ENCODE measurements around the gene PSMB11. TPM values are rescaled to one million over a fixed set of nuclear protein-coding genes. Genes with fewer than 3 reads are reported as not detected.

The PSMB11 gene
- total and polyA plus RNA-seq, 2 donors (not counting 1 experiment from before 2014, with no cell fraction given): not detected

DNA sequence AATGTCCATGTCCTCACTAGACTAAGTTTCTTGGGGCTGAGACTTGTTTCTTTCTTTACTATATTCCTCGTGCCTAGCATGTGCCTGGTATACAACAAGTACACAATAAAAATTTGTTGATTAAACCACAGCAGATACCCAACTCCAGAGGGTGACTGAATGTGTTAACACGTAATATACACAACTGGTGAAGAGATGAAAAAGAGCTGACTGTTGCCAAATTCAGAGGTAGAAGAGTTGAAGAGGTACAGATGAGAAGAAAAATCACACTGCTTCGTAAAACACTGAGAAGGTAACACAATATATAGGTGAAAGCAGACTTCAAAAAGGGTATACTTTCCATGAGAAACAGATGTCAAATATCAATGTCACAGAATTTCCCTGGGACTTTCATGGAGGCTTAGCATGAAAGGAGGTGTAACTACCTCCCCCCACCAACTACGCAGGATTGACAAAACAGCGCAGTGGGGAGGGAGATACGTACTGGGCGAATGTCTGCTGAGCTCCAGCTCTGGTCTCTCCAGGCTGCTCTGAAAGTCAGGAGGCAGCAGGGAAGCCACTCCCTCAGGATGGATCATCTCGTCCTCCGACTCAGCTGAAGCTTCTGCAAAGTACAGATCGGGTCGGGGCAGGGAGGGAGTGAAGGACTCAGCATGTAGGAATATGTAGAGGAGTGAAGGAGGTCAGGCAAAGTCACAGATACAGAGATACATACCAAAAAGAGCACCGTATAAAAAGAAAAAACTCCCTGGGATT, 47.7 kb downstream of the PSMB11 start:
- WGBS (ENCODE audit: insufficient coverage): 100% methylated on average over 5 of the region's 12 CpGs
- H3K4me1 Mint-ChIP-seq: peaks cover 14% of the 10 kb centered on the region
- no peaks in the 10 kb centered on the region for H3K27me3 Mint-ChIP-seq
- ATAC-seq (ENCODE audit: low read depth): no peak
- Histone ChIP-seq H3K79me2 (ENCODE audit: control insufficient read depth, insufficient read depth, low read length) (peaks cover 63% of the 10 kb centered on the region), H4K20me1 (ENCODE audit: control insufficient read depth, insufficient read depth, low read length, poor library complexity, severe bottlenecking) (peaks cover 64% of the 10 kb centered on the region), H3K9me3 (ENCODE audit: control extremely low read depth in 1 of 3, control insufficient read depth in 2 of 3, insufficient read depth in 1 of 3, low read length in 2 of 3) (no peaks in the 10 kb centered on the region), H3K27me3 (replicated peaks in 1 of 4; ENCODE audit: control extremely low read depth in 1 of 4, control insufficient read depth in 3 of 4, insufficient read depth in 4 of 4, low read length in 3 of 4) (no peaks in the 10 kb centered on the region), H3K4me2 (replicated peaks; ENCODE audit: low read depth, low read length, poor library complexity, severe bottlenecking) (no peak overlapping the region), H3K27ac (ENCODE audit: low read length in 2 of 2) (no peak overlapping the region), H3K4me3 (ENCODE audit: control extremely low read depth in 1 of 5, extremely low read depth in 1 of 5, insufficient read depth in 1 of 5, low read depth in 2 of 5, low read length in 4 of 5) (no peak overlapping the region), H3K4me1 (ENCODE audit: control insufficient read depth in 2 of 2, insufficient read depth in 2 of 2, low read length in 2 of 2) (peaks cover 12 to 13% of the 10 kb centered on the region in 2 donors), H3K36me3 (replicated peaks in 1 of 2; ENCODE audit: control extremely low read depth in 1 of 2, control insufficient read depth in 1 of 2, extremely low read depth in 1 of 2, insufficient read depth in 2 of 2, low read length in 1 of 2) (peaks cover 10 to 80% of the 10 kb centered on the region in 2 experiments), H3K9ac (ENCODE audit: low read length) (no peak overlapping the region), H2AFZ (ENCODE audit: insufficient read depth, low read depth, low read length, poor library complexity, severe bottlenecking) (no peak overlapping the region)
- H3K27ac Mint-ChIP-seq: no peak overlapping the region
- no peak overlapping the region for H3K4me3 Mint-ChIP-seq
- intact Hi-C loops (cut with micrococcal nuclease): loop anchor here (5.0 to 10.0 kb wide), 5 partner anchors 32 to 1825 kb away; partner anchors contain the start of genes CDH24, EMC9, HNRNPC and PSME2
- ChIA-PET POLR2A (interaction anchor here (0.6 kb wide), 1 partner anchor 1061 kb away, joined by 13 read pairs; no protein-coding TSS in a partner anchor), CTCF (interaction anchor here (0.8 to 3.7 kb wide), 4 partner anchors 13 to 115 kb away, joined by 3 to 29 read pairs (median 6); no protein-coding TSS in a partner anchor)
- H3K9me3 Mint-ChIP-seq (ENCODE audit: insufficient read depth): no peaks in the 10 kb centered on the region
- no peak for DNase-seq
- TF ChIP-seq, protein P1, sequence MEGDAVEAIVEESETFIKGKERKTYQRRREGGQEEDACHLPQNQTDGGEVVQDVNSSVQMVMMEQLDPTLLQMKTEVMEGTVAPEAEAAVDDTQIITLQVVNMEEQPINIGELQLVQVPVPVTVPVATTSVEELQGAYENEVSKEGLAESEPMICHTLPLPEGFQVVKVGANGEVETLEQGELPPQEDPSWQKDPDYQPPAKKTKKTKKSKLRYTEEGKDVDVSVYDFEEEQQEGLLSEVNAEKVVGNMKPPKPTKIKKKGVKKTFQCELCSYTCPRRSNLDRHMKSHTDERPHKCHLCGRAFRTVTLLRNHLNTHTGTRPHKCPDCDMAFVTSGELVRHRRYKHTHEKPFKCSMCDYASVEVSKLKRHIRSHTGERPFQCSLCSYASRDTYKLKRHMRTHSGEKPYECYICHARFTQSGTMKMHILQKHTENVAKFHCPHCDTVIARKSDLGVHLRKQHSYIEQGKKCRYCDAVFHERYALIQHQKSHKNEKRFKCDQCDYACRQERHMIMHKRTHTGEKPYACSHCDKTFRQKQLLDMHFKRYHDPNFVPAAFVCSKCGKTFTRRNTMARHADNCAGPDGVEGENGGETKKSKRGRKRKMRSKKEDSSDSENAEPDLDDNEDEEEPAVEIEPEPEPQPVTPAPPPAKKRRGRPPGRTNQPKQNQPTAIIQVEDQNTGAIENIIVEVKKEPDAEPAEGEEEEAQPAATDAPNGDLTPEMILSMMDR (IDR thresholded peaks at IDR 0.05): no peak
- no peak for TF ChIP-seq EZH2 (IDR thresholded peaks at IDR 0.05; ENCODE audit: borderline replicate concordance, insufficient read depth, low read depth, low read length, poor library complexity, severe bottlenecking)

DNA sequence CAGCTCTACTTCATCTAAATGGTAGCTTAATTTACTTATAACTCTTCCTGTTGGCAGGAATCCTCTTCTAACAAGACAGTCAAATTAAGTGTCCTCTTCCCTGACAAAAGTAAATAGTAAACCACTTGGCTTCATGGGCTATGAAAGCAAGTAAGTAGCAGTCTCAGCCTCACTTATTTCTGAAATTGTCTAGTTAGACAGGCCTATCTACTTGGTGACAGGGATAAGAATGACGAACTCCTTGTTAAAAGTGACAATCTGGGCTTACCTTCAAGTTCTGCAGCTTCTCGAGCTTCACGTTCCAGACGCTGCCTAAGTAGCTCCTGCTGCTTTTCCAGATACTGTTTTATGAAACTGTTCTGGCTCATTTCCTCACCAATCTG, 48.2 kb downstream of the PSMB11 start:
- 100% methylated on average over 2 of the region's 4 CpGs for WGBS (ENCODE audit: insufficient coverage)
- peaks cover 10 to 75% of the 10 kb centered on the region in 2 experiments for H3K36me3 ChIP-seq (replicated peaks in 1 of 2; ENCODE audit: control extremely low read depth in 1 of 2, control insufficient read depth in 1 of 2, extremely low read depth in 1 of 2, insufficient read depth in 2 of 2, low read length in 1 of 2)

More for the DNA sequence above, 48.2 kb downstream of the PSMB11 start:
- peaks cover 60% of the 10 kb centered on the region for H4K20me1 ChIP-seq (ENCODE audit: control insufficient read depth, insufficient read depth, low read length, poor library complexity, severe bottlenecking)
- no peaks in the 10 kb centered on the region for H3K27me3 ChIP-seq (replicated peaks in 1 of 4; ENCODE audit: control extremely low read depth in 1 of 4, control insufficient read depth in 3 of 4, insufficient read depth in 4 of 4, low read length in 3 of 4)
- no peak overlapping the region for H3K9ac ChIP-seq (ENCODE audit: low read length)
- no peak overlapping the region for H2AFZ ChIP-seq (ENCODE audit: insufficient read depth, low read depth, low read length, poor library complexity, severe bottlenecking)
- no peak overlapping the region for H3K4me3 Mint-ChIP-seq
- TF ChIP-seq, protein P1 (IDR thresholded peaks at IDR 0.05): no peak
- TF ChIP-seq EZH2 (IDR thresholded peaks at IDR 0.05; ENCODE audit: borderline replicate concordance, insufficient read depth, low read depth, low read length, poor library complexity, severe bottlenecking): no peak
- H3K4me2 ChIP-seq (replicated peaks; ENCODE audit: low read depth, low read length, poor library complexity, severe bottlenecking): no peak overlapping the region
- peaks cover 65% of the 10 kb centered on the region for H3K79me2 ChIP-seq (ENCODE audit: control insufficient read depth, insufficient read depth, low read length)
- H3K27ac Mint-ChIP-seq: no peak overlapping the region
- POLR2A ChIA-PET: interaction anchor here (0.6 kb wide), 1 partner anchor 1061 kb away, joined by 13 read pairs; no protein-coding TSS in a partner anchor
- ATAC-seq (ENCODE audit: low read depth): no peak
- no peak overlapping the region for H3K4me3 ChIP-seq (ENCODE audit: control extremely low read depth in 1 of 5, extremely low read depth in 1 of 5, insufficient read depth in 1 of 5, low read depth in 2 of 5, low read length in 4 of 5)
- CTCF ChIA-PET: interaction anchor here (1.0 to 3.7 kb wide), 4 partner anchors 14 to 104 kb away, joined by 3 to 29 read pairs (median 6); no protein-coding TSS in a partner anchor
- H3K27ac ChIP-seq (ENCODE audit: low read length in 2 of 2): no peak overlapping the region
- H3K4me1 ChIP-seq (ENCODE audit: control insufficient read depth in 2 of 2, insufficient read depth in 2 of 2, low read length in 2 of 2): peaks cover 12 to 13% of the 10 kb centered on the region in 2 donors
- no peaks in the 10 kb centered on the region for H3K9me3 Mint-ChIP-seq (ENCODE audit: insufficient read depth)
- peaks cover 14% of the 10 kb centered on the region for H3K4me1 Mint-ChIP-seq
- intact Hi-C loops (cut with micrococcal nuclease): loop anchor here (5.0 to 10.0 kb wide), 5 partner anchors 33 to 1825 kb away; partner anchors contain the start of genes CDH24, EMC9, HNRNPC and PSME2
- H3K27me3 Mint-ChIP-seq: no peaks in the 10 kb centered on the region
- no peaks in the 10 kb centered on the region for H3K9me3 ChIP-seq (ENCODE audit: control extremely low read depth in 1 of 3, control insufficient read depth in 2 of 3, insufficient read depth in 1 of 3, low read length in 2 of 3)
- DNase-seq: no peak
